ENCODE data around the gene PTPRR. TPM values are rescaled to one million over a fixed set of nuclear protein-coding genes. Genes with fewer than 3 reads are reported as not detected.

Gene PTPRR
- total and polyA plus RNA-seq, 2 donors (not counting 1 experiment from before 2014, with no cell fraction given): 0.44 to 0.50 TPM

- no peaks in the 10 kb centered on the region for H3K9me3 ChIP-seq (ENCODE audit: control insufficient read depth, insufficient read depth, low read depth, low read length)
- H3K27ac ChIP-seq (ENCODE audit: insufficient read depth, low read length): no peak overlapping the region
- H3K4me3 ChIP-seq (replicated peaks in 1 of 4; ENCODE audit: control extremely low read depth in 1 of 4, insufficient read depth in 1 of 4, low read depth in 3 of 4, low read length in 4 of 4): no peak overlapping the region
- DNase-seq (ENCODE audit: low read depth in 2 of 2): no peak
- H3K27me3 ChIP-seq (ENCODE audit: control insufficient read depth, insufficient read depth, low read length): no peaks in the 10 kb centered on the region
- TF ChIP-seq EZH2 (IDR thresholded peaks at IDR 0.05; ENCODE audit: low read length, missing control alignments) (no peak), CTCF (conservative IDR thresholded peaks at IDR 0.05 in 1 of 2, IDR thresholded peaks at IDR 0.05 in 1 of 2; ENCODE audit: low read depth in 1 of 2, low read length in 2 of 2) (no peak)
- no peaks in the 10 kb centered on the region for H4K20me1 ChIP-seq (ENCODE audit: control insufficient read depth, extremely low read depth, insufficient read depth, low read length)
- no peak overlapping the region for H3K4me2 ChIP-seq (ENCODE audit: extremely low read depth, insufficient read depth, low read length)
- H3K36me3 ChIP-seq (ENCODE audit: control insufficient read depth, insufficient read depth, low read length): no peaks in the 10 kb centered on the region
- no peaks in the 10 kb centered on the region for H3K4me1 ChIP-seq (ENCODE audit: control insufficient read depth, extremely low read depth, insufficient read depth, low read length)
- H3K9ac ChIP-seq (ENCODE audit: insufficient read depth, low read length): no peak overlapping the region
- no peak overlapping the region for H2AFZ ChIP-seq (ENCODE audit: low read length)
- H3K79me2 ChIP-seq (ENCODE audit: control insufficient read depth, insufficient read depth, low read length): no peaks in the 10 kb centered on the region
These were observed 136.4 kb downstream of the PTPRR start for GRCh38 chr12:70784042-70784668.

DNA sequence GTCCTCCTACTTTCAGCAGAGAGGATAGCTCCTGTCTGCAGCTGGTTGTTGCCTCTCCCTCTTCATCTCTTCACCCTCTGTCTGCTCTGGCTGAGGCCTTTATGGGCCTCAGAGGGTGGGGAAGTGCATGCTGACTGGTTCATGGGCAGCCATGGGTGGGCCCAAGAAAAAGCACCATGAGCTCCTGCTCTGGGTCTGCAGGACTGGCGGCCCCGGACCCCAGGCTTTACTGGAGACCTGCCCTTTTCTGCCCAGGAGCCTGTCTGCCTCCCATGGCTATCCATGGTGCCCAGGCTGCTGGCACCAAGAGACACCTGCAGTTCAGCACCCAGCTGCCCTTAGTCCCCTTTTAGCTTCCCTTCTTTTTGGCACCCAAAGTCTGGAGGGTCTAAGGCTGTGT is 137.1 kb downstream of the PTPRR start:
- no peaks in the 10 kb centered on the region for H4K20me1 ChIP-seq (ENCODE audit: control insufficient read depth, extremely low read depth, insufficient read depth, low read length)
- H3K9ac ChIP-seq (ENCODE audit: insufficient read depth, low read length): no peak overlapping the region
- no peaks in the 10 kb centered on the region for H3K79me2 ChIP-seq (ENCODE audit: control insufficient read depth, insufficient read depth, low read length)
- no peaks in the 10 kb centered on the region for H3K27me3 ChIP-seq (ENCODE audit: control insufficient read depth, insufficient read depth, low read length)
- no peak overlapping the region for H3K27ac ChIP-seq (ENCODE audit: insufficient read depth, low read length)
- H3K36me3 ChIP-seq (ENCODE audit: control insufficient read depth, insufficient read depth, low read length): no peaks in the 10 kb centered on the region
- no peaks in the 10 kb centered on the region for H3K9me3 ChIP-seq (ENCODE audit: control insufficient read depth, insufficient read depth, low read depth, low read length)
- H3K4me2 ChIP-seq (ENCODE audit: extremely low read depth, insufficient read depth, low read length): no peak overlapping the region
- H2AFZ ChIP-seq (ENCODE audit: low read length): no peak overlapping the region
- no peak for DNase-seq (ENCODE audit: low read depth in 2 of 2)
- H3K4me3 ChIP-seq (replicated peaks in 1 of 4; ENCODE audit: control extremely low read depth in 1 of 4, insufficient read depth in 1 of 4, low read depth in 3 of 4, low read length in 4 of 4): no peak overlapping the region
- H3K4me1 ChIP-seq (ENCODE audit: control insufficient read depth, extremely low read depth, insufficient read depth, low read length): no peaks in the 10 kb centered on the region
- TF ChIP-seq CTCF (conservative IDR thresholded peaks at IDR 0.05 in 1 of 2, IDR thresholded peaks at IDR 0.05 in 1 of 2; ENCODE audit: low read depth in 1 of 2, low read length in 2 of 2) (no peak), EZH2 (IDR thresholded peaks at IDR 0.05; ENCODE audit: low read length, missing control alignments) (no peak)

- Histone ChIP-seq H3K9ac (ENCODE audit: insufficient read depth, low read length) (no peak overlapping the region), H3K79me2 (ENCODE audit: control insufficient read depth, insufficient read depth, low read length) (no peaks in the 10 kb centered on the region), H3K27me3 (ENCODE audit: control insufficient read depth, insufficient read depth, low read length) (no peaks in the 10 kb centered on the region), H4K20me1 (ENCODE audit: control insufficient read depth, extremely low read depth, insufficient read depth, low read length) (no peaks in the 10 kb centered on the region), H3K9me3 (ENCODE audit: control insufficient read depth, insufficient read depth, low read depth, low read length) (no peaks in the 10 kb centered on the region), H3K27ac (ENCODE audit: insufficient read depth, low read length) (no peak overlapping the region), H2AFZ (ENCODE audit: low read length) (no peak overlapping the region), H3K4me3 (replicated peaks in 1 of 4; ENCODE audit: control extremely low read depth in 1 of 4, insufficient read depth in 1 of 4, low read depth in 3 of 4, low read length in 4 of 4) (no peak overlapping the region), H3K4me1 (ENCODE audit: control insufficient read depth, extremely low read depth, insufficient read depth, low read length) (no peaks in the 10 kb centered on the region), H3K36me3 (ENCODE audit: control insufficient read depth, insufficient read depth, low read length) (no peaks in the 10 kb centered on the region), H3K4me2 (ENCODE audit: extremely low read depth, insufficient read depth, low read length) (no peak overlapping the region)
- DNase-seq (ENCODE audit: low read depth in 2 of 2): no peak
- TF ChIP-seq CTCF (conservative IDR thresholded peaks at IDR 0.05 in 1 of 2, IDR thresholded peaks at IDR 0.05 in 1 of 2; ENCODE audit: low read depth in 1 of 2, low read length in 2 of 2) (no peak), EZH2 (IDR thresholded peaks at IDR 0.05; ENCODE audit: low read length, missing control alignments) (no peak)
These were observed 141.3 kb downstream of the PTPRR start for GRCh38 chr12:70779250-70779649.

All from fibroblast of lung (primary cell).